HEK293T (cell line): ENCODE measurements around the gene CUBN.

Source experiments
- CTCF ChIA-PET: fragments of 350-600 bp; formaldehyde crosslinking; extraction: SDS; loops from one replicate; lab custom pipeline; 2021; ENCODE audit warnings: antibody characterized with exemption, inconsistent platforms; lab: Yijun Ruan, JAX
- POLR2A ChIA-PET: fragments of 350-600 bp; formaldehyde crosslinking; extraction: SDS; loops from one replicate; lab custom pipeline; 2020; ENCODE audit warnings: antibody characterized with exemption, inconsistent platforms; lab: Yijun Ruan, JAX
- DNase-seq: peaks from one replicate; pipeline ENCODE4 v3.0.0; 2012; ENCODE audit warnings: mixed read lengths; ENCODE audit errors: extremely low spot score
- ARNT ChIP-seq: fragments of 450-650 bp; IDR thresholded peaks from 2 replicates; pipeline ENCODE4 v1.6.1; 2017; ENCODE audit warnings: mild to moderate bottlenecking
- BHLHE40 ChIP-seq: fragments of 450-650 bp; IDR thresholded peaks from 2 replicates; pipeline ENCODE4 v1.6.1; 2016; ENCODE audit warnings: mild to moderate bottlenecking, moderate library complexity, borderline replicate concordance
- CTBP1 ChIP-seq: fragments of 450-650 bp; IDR thresholded peaks from 2 replicates; pipeline ENCODE4 v1.6.1; 2016; ENCODE audit warnings: borderline replicate concordance
- ELF4 ChIP-seq: fragments of 450-650 bp; IDR thresholded peaks from 2 replicates; pipeline ENCODE4 v1.6.1; 2017; ENCODE audit warnings: antibody characterized with exemption
- FOXA1 ChIP-seq: fragments of 450-650 bp; IDR thresholded peaks from 2 replicates; pipeline ENCODE4 v1.6.1; 2016; ENCODE audit warnings: mild to moderate bottlenecking
- FOXK2 ChIP-seq: fragments of 450-650 bp; IDR thresholded peaks from 2 replicates; pipeline ENCODE4 v1.6.1; 2016; ENCODE audit warnings: mild to moderate bottlenecking
- FOXM1 ChIP-seq: fragments of 450-650 bp; IDR thresholded peaks from 2 replicates; pipeline ENCODE4 v1.6.1; 2017; ENCODE audit warnings: mild to moderate bottlenecking, borderline replicate concordance
- HDGF ChIP-seq: fragments of 450-650 bp; IDR thresholded peaks from 2 replicates; pipeline ENCODE4 v1.6.1; 2017; ENCODE audit warnings: antibody characterized with exemption, borderline replicate concordance
- L3MBTL2 ChIP-seq: fragments of 450-650 bp; conservative IDR thresholded peaks from 2 replicates; pipeline ENCODE4 v1.6.1; 2016; ENCODE audit warnings: mild to moderate bottlenecking
- LEF1 ChIP-seq: fragments of 450-650 bp; IDR thresholded peaks from 2 replicates; pipeline ENCODE4 v1.6.1; 2017; ENCODE audit warnings: mild to moderate bottlenecking, borderline replicate concordance
- NFRKB ChIP-seq: fragments of 450-650 bp; IDR thresholded peaks from 2 replicates; pipeline ENCODE4 v1.6.1; 2016; ENCODE audit warnings: mild to moderate bottlenecking, moderate library complexity
- PKNOX1 ChIP-seq: fragments of 450-650 bp; IDR thresholded peaks from 2 replicates; pipeline ENCODE4 v1.6.1; 2016
- SP1 ChIP-seq: fragments of 450-650 bp; IDR thresholded peaks from 2 replicates; pipeline ENCODE4 v1.6.1; 2017
- SUZ12 ChIP-seq: fragments of 450-650 bp; IDR thresholded peaks from 2 replicates; pipeline ENCODE4 v1.6.1; 2016; ENCODE audit warnings: mild to moderate bottlenecking
- TARDBP ChIP-seq: fragments of 450-650 bp; IDR thresholded peaks from 2 replicates; pipeline ENCODE4 v1.6.1; 2016
- ZNF384 ChIP-seq: fragments of 450-650 bp; IDR thresholded peaks from 2 replicates; pipeline ENCODE4 v1.6.1; 2016

The CUBN gene

DNA sequence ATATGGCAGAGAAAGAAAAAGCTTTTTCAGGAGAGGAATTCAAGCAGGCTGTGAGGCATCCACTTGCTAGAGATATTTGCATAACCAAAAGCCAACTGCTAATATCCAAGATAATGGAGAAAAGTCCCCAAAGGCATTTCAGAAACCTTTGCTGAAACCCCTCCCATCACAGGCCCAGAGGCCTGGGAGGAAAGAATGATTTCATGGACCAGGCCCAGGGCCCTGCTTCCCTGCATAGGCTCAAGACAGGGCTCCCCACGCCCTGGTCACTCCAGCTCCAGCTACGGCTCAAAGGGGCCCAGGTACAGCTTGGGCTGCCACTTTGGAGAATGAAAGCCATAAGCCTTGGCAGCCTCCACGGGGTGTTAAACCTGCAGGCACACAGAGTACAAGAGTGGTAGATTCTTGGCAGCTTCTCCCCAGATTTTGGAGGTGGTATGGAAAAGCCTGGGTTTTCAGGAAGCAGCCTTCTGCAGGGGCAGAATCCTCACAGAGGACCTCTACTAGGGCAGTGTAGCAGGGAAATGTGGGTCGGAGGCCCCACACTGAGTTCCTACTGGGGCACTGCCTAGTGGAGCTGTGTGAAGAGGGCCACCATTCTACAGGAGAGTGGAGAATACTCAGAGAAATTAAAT is 306.8 kb downstream of the CUBN start:
- ChIA-PET POLR2A (no interaction called here), CTCF (no interaction called here)
- DNase-seq, result no peak
- TF ChIP-seq SUZ12 (no peak), LEF1 (no peak), FOXA1 (no peak), FOXM1 (no peak), CTBP1 (no peak), ARNT (no peak), L3MBTL2 (no peak), NFRKB (no peak), FOXK2 (no peak), PKNOX1 (no peak), ZNF384 (no peak), ELF4 (no peak), BHLHE40 (no peak), HDGF (no peak), TARDBP (no peak), SP1 (no peak)

GRCh38 chr10:16822027-16822426 is 307.6 kb downstream of the CUBN start:
- no peak for DNase-seq
- CTCF ChIA-PET, result no interaction called here
- POLR2A ChIA-PET, result no interaction called here
- TF ChIP-seq HDGF (no peak), LEF1 (no peak), L3MBTL2 (no peak), FOXA1 (no peak)

DNA sequence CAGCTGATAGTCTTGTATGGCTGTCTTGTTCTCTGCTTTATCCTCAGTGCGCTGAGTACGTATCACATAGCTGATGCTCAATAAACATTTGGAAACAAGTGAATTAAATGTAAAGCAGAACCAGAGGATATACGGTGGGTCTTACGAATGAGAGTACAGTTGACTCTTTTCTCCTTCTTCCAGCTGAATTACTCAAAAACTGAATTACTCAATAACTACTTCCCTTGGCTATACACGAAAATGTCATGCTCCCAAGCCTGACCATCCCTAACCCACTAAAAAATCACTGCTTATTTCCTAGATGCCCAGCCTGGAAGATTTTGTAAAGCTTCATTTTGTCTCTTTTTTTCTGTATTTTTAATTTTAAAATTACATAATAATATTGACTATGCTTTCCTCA is 309.2 kb downstream of the CUBN start:
- DNase-seq, result no peak
- ChIA-PET CTCF (no interaction called here), POLR2A (no interaction called here)
- no peak for TF ChIP-seq FOXA1
- TF ChIP-seq TARDBP, result no peak
- TF ChIP-seq ELF4, result no peak
- TF ChIP-seq BHLHE40, result no peak
- no peak for TF ChIP-seq LEF1
- no peak for TF ChIP-seq NFRKB
- TF ChIP-seq FOXK2, result no peak
- no peak for TF ChIP-seq L3MBTL2
- no peak for TF ChIP-seq SP1
- no peak for TF ChIP-seq CTBP1
- TF ChIP-seq FOXM1, result no peak
- TF ChIP-seq SUZ12, result no peak
- TF ChIP-seq HDGF, result no peak
- no peak for TF ChIP-seq PKNOX1

DNA sequence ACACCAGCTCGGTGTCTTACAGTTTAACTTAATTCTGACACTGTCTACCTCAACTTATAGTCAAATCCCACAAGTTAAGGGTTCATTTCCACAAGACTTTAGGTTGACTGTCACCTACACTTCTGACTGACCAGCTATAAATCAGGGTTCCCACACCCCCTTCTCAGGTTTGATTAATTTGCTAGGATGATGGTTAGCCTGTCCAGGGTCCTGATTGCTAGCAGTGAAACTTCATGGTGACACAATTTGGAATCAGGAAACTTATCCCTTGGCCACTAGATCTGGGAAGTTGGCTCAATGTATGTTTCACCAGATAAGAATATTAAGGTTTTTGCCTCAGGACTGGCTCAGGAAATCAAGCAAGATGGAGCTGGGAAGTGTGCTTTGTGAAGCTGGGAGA is 309.6 kb downstream of the CUBN start:
- DNase-seq, result no peak
- ChIA-PET POLR2A (no interaction called here), CTCF (no interaction called here)

GRCh38 chr10:16819436-16819835 is 310.2 kb downstream of the CUBN start:
- ChIA-PET POLR2A (no interaction called here), CTCF (no interaction called here)
- no peak for DNase-seq
- TF ChIP-seq BHLHE40 (no peak), FOXM1 (no peak), TARDBP (no peak), CTBP1 (no peak), FOXA1 (no peak), FOXK2 (no peak), NFRKB (no peak), SP1 (no peak), LEF1 (no peak), ARNT (no peak), L3MBTL2 (no peak), ELF4 (no peak)

More for the DNA sequence above, 309.6 kb downstream of the CUBN start:
- no peak for TF ChIP-seq NFRKB
- TF ChIP-seq SP1, result no peak
- no peak for TF ChIP-seq FOXK2
- no peak for TF ChIP-seq BHLHE40
- TF ChIP-seq CTBP1, result no peak
- no peak for TF ChIP-seq FOXM1
- no peak for TF ChIP-seq ELF4
- no peak for TF ChIP-seq L3MBTL2
- TF ChIP-seq TARDBP, result no peak

GRCh38 chr10:16819026-16819425 is 310.6 kb downstream of the CUBN start:
- ChIA-PET POLR2A (no interaction called here), CTCF (no interaction called here)
- TF ChIP-seq TARDBP (no peak), BHLHE40 (no peak), PKNOX1 (no peak), LEF1 (no peak), FOXM1 (no peak), L3MBTL2 (no peak), FOXK2 (no peak), FOXA1 (no peak), SUZ12 (no peak), NFRKB (no peak), ELF4 (no peak), HDGF (no peak), ARNT (no peak), ZNF384 (no peak)
- DNase-seq, result no peak
